Activated CD8-positive, alpha-beta memory T cell treated with anti-CD3 and anti-CD28 coated beads, Interleukin-2, amount 10 ng/mL, durations not matched to agents 7 days and 5 days (primary cell): ENCODE measurements around the gene LBR. TPM values are rescaled to one million over a fixed set of nuclear protein-coding genes. Genes with fewer than 3 reads are reported as not detected.
"Not testable (repeated sequence)": the region's sequence is repeated elsewhere in the genome, so short reads cannot be mapped to it uniquely, and the experiment has no call there.

Source experiments
- ATAC-seq: fragments of 150-1000 bp; cut with Tn5 transposase; one replicate; pipeline ENCODE4 v1.10.0; 2021; ENCODE audit warnings: moderate library complexity
- CTCF ChIA-PET: fragments of 350-600 bp; sonication (Branson Sonifier 250); formaldehyde crosslinking; loops from one replicate; lab custom pipeline; 2021; ENCODE audit warnings: antibody characterized with exemption; lab: Charles Lee
- DNase-seq: peaks from one replicate; pipeline ENCODE4 v3.0.0-alpha.2; 2020
- H3K27ac Mint-ChIP-seq: one replicate; pipeline ENCODE4 v1.8.0; 2021; ENCODE audit warnings: mild to moderate bottlenecking, mixed read lengths
- H3K27me3 Mint-ChIP-seq: one replicate; pipeline ENCODE4 v1.8.0; 2021; ENCODE audit warnings: mixed read lengths
- H3K36me3 Mint-ChIP-seq: one replicate; pipeline ENCODE4 v1.8.0; 2021; ENCODE audit warnings: mild to moderate bottlenecking, mixed read lengths
- H3K4me1 Mint-ChIP-seq: one replicate; pipeline ENCODE4 v1.8.0; 2021; ENCODE audit warnings: mixed read lengths
- H3K4me3 Mint-ChIP-seq: one replicate; pipeline ENCODE4 v1.8.0; 2021; ENCODE audit warnings: mild to moderate bottlenecking, moderate library complexity, mixed read lengths
- H3K9me3 Mint-ChIP-seq: one replicate; pipeline ENCODE4 v1.8.0; 2022; ENCODE audit warnings: low read depth, mixed read lengths
- total RNA-seq, 2 experiments: library from RNA; stranded (reverse); gene quantifications; one replicate each; pipeline ENCODE4 v1.2.3, GENCODE V29; 2021

Gene LBR
- total RNA-seq, 2 experiments from 2014 or later, result 213 to 226 TPM

DNA sequence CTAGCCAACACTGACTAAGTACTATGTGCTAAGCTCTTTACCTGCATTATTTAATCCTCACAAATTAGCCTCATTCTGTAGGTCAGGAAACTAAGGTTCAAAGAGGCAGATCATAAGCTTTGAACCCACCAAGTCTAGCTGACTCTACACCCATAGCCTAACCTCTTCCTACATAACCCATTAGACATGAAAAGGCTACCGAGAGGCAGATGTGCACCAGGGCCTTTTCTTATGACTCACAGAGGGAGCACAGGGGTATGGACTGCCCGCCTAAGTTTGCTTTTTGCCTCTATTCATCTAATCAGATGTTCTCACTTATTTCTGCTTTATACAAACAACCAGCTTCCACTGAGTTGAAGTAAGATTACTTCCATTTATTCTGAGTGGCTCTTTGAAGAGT, 31.5 kb downstream of the LBR start:
- CTCF ChIA-PET, result interaction anchor here (0.6 kb wide), 1 partner anchor 1078 kb away, joined by 4 read pairs; no protein-coding TSS in a partner anchor
- Mint-ChIP-seq H3K4me3 (no peak overlapping the region), H3K4me1 (no peaks in the 10 kb centered on the region), H3K27me3 (no peaks in the 10 kb centered on the region), H3K9me3 (no peaks in the 10 kb centered on the region), H3K36me3 (peaks cover 52% of the 10 kb centered on the region), H3K27ac (no peak overlapping the region)
- ATAC-seq, result no peak
- DNase-seq, result no peak

DNA sequence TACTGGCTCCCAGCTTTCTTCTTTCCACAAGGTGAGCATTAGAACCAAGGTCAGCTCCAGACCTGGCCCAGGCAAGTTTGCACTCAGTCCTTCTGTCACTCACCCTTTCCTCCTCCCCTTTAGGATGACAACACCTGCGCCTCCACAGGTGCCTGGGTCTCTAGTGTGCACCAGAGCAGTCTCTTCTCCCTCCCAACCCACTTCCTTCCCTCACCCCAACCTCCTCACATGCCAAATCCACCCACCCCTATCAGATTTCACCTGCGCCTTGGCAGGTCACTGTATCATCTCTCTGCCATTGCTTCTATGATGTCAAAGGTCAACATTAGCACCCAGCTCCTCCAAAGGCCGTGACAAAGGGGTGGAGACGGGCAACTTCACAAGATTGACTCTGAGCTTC, 38.0 kb downstream of the LBR start:
- Mint-ChIP-seq H3K36me3 (peaks cover 3% of the 10 kb centered on the region), H3K27me3 (no peaks in the 10 kb centered on the region), H3K9me3 (no peaks in the 10 kb centered on the region), H3K27ac (no peak overlapping the region), H3K4me1 (peaks cover 4% of the 10 kb centered on the region), H3K4me3 (no peak overlapping the region)
- CTCF ChIA-PET, result no interaction called here
- ATAC-seq (no peak), DNase-seq (no peak)

DNA sequence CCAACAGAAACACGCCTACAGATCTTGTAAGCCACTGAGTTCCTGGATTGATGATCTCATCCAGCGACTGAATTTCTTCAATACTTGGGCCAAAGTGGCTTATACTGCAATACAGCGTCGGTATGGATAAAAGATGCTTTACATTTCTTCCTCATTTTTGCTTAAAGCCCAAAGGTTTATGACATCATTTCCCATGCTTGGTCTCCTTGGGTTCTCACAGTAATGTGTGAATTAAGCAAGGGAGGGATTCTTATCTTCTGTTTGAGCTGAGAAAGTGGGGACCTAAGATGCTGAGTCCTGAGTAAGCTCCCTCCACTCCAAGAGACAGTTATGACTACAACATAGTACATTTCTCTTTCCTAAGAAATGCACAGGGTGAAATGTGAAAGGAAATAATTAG, 39.5 kb downstream of the LBR start:
- Mint-ChIP-seq H3K9me3 (no peaks in the 10 kb centered on the region), H3K27me3 (no peaks in the 10 kb centered on the region), H3K27ac (no peak overlapping the region), H3K4me3 (no peak overlapping the region), H3K4me1 (peaks cover 4% of the 10 kb centered on the region), H3K36me3 (peaks cover 4% of the 10 kb centered on the region)
- DNase-seq, result no peak
- no peak for ATAC-seq
- CTCF ChIA-PET, result no interaction called here

GRCh38 chr1:225386860-225387259, 41.0 kb downstream of the LBR start:
- H3K4me1 Mint-ChIP-seq, CTCF ChIA-PET, H3K27me3 Mint-ChIP-seq, H3K36me3 Mint-ChIP-seq, ATAC-seq, H3K4me3 Mint-ChIP-seq, H3K27ac Mint-ChIP-seq, H3K9me3 Mint-ChIP-seq, DNase-seq: not testable (repeated sequence)

DNA sequence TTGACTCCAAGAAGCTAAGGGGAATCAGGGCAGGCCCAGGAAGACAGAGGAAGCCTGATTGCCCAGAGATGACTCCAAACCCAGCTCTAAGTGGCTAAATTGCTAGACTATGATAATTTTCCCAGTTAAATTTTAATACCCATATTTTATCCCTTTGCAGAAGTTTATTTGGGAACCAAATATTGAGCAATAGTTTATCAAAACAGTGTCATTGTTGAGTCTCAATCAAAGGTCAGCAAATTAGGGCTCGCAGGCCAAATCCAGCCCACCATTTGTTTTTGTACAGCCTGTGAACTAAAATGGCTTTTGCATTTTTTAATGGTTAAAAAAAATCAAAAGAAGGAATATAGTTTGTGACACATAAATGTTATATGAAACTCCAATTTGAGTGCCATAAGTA, 47.1 kb downstream of the LBR start:
- peaks cover 4% of the 10 kb centered on the region for H3K36me3 Mint-ChIP-seq
- no peak for ATAC-seq
- DNase-seq, result no peak
- no peaks in the 10 kb centered on the region for H3K9me3 Mint-ChIP-seq
- H3K4me1 Mint-ChIP-seq, result peaks cover 4% of the 10 kb centered on the region
- no peaks in the 10 kb centered on the region for H3K27me3 Mint-ChIP-seq
- CTCF ChIA-PET, result interaction anchor here (1.5 kb wide), 1 partner anchor 49 kb away, joined by 3 read pairs; no protein-coding TSS in a partner anchor
- H3K27ac Mint-ChIP-seq, result no peak overlapping the region
- no peak overlapping the region for H3K4me3 Mint-ChIP-seq

DNA sequence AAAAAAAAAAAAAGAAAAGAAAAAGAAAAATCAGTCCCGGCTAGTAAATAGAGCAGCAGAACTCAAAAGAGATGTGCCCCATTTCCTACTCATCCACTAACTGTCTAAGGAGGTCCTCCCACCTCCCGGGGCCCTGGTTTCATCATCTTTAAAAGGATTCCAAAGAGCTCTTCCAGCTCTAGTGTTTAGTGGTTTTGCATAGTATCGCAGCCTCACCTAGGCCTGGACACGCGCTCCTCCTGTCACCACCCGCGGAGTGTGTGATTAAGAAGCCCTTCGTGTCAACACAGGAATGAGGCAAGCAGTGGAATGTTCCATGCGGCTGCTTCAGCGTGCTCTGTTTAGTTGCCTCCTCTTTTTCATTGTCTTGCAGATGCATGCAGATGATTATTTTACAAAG, 49.0 kb downstream of the LBR start:
- Mint-ChIP-seq H3K4me1 (peaks cover 4% of the 10 kb centered on the region), H3K27me3 (no peaks in the 10 kb centered on the region), H3K36me3 (peaks cover 2% of the 10 kb centered on the region), H3K27ac (no peak overlapping the region), H3K9me3 (no peaks in the 10 kb centered on the region), H3K4me3 (no peak overlapping the region)
- ATAC-seq (no peak), DNase-seq (no peak)
- CTCF ChIA-PET, result no interaction called here

DNA sequence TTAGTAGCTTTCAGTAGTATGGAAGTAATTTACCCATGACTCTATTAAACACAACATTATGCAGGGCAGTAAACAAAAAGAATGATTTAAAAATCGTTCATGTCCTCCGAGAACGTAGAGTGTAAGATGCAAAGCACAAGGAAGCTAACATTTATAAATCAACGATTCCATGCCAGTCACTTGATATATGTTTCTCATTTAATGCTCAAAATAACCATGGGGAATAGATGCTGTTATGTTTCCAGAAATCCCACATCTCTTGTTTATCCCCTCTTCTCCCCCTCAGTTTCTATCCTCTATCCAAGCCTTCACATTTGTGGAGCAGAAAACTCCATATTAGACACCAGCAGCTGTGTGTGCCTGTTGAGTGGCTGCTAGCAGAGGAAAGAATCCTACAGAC, 52.8 kb downstream of the LBR start:
- CTCF ChIA-PET, result no interaction called here
- H3K36me3 Mint-ChIP-seq, result no peaks in the 10 kb centered on the region
- ATAC-seq (no peak), DNase-seq (no peak)
- no peak overlapping the region for H3K4me3 Mint-ChIP-seq
- no peak overlapping the region for H3K27ac Mint-ChIP-seq
- H3K9me3 Mint-ChIP-seq, result no peaks in the 10 kb centered on the region
- H3K4me1 Mint-ChIP-seq, result peaks cover 2% of the 10 kb centered on the region
- no peaks in the 10 kb centered on the region for H3K27me3 Mint-ChIP-seq

- no peaks in the 10 kb centered on the region for H3K4me1 Mint-ChIP-seq
- CTCF ChIA-PET, result no interaction called here
- no peak for DNase-seq
- no peak overlapping the region for H3K27ac Mint-ChIP-seq
- no peaks in the 10 kb centered on the region for H3K9me3 Mint-ChIP-seq
- no peaks in the 10 kb centered on the region for H3K27me3 Mint-ChIP-seq
- no peaks in the 10 kb centered on the region for H3K36me3 Mint-ChIP-seq
- ATAC-seq, result no peak
- no peak overlapping the region for H3K4me3 Mint-ChIP-seq
These were observed 54.7 kb downstream of the LBR start for GRCh38 chr1:225373155-225373554.

DNA sequence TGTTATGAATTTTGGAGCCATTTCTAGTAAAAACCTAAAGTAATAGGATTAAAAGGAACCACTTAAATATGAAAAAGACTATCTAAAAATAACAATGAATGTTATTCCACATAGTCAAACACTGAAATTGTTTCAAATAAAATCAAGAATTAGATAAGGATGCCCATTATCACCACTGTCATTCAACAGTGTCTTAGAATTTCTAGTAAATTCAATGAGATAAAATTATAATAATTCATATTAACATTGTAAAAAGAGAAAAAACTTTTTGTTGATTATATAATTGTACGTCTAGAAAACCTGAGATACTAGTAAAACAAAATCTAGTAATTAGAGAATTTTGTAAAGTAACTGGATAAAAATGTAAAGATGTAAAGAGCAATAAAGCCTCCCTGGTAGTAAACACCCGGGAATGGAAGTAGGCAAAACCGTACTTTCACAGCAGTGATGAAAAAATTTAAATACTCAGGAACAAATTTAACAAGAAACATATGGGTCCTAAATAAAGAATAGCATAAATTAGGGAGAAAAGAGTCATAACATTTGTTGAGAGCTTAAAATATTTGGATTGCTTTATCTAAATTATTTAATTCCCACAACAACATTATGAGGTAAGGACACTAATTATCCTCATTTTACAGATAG, 56.4 kb downstream of the LBR start:
- ATAC-seq (no peak), DNase-seq (no peak)
- CTCF ChIA-PET, result no interaction called here
- Mint-ChIP-seq H3K27ac (no peak overlapping the region), H3K27me3 (peaks cover 13% of the 10 kb centered on the region), H3K4me1 (no peaks in the 10 kb centered on the region), H3K4me3 (no peak overlapping the region), H3K9me3 (no peaks in the 10 kb centered on the region), H3K36me3 (no peaks in the 10 kb centered on the region)

DNA sequence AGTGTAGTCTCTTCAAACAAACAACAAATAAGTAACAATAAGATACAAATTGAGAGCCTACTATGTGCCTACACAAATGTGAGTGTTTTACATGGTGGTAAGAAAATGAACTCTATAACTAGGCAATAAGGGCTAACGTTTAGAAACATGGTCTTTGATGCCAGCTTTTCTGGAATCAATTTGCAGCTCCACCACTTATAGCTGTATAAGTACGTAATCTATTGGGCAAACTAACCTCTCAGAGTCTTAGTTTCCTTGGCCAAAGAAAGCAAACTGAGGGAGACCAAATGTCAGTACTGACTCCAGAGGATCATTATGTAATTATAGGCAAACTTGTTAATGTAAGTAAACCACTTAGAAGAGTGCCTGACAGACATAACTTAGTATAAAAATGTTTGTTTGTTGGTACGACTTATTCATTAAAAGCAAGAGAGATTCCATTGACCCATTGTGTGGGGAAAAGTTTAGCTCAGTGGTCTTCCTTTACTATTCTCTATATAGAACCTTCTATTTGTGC, 59.7 kb downstream of the LBR start:
- H3K4me1 Mint-ChIP-seq, result no peaks in the 10 kb centered on the region
- H3K27ac Mint-ChIP-seq, result no peak overlapping the region
- no peak for DNase-seq
- H3K36me3 Mint-ChIP-seq, result no peaks in the 10 kb centered on the region
- no peak for ATAC-seq
- CTCF ChIA-PET, result no interaction called here
- H3K27me3 Mint-ChIP-seq, result peaks cover 17% of the 10 kb centered on the region
- no peaks in the 10 kb centered on the region for H3K9me3 Mint-ChIP-seq
- H3K4me3 Mint-ChIP-seq, result no peak overlapping the region

- peaks cover 2% of the 10 kb centered on the region for H3K4me1 Mint-ChIP-seq
- H3K27me3 Mint-ChIP-seq, result peaks cover 17% of the 10 kb centered on the region
- CTCF ChIA-PET, result no interaction called here
- no peaks in the 10 kb centered on the region for H3K9me3 Mint-ChIP-seq
- no peak overlapping the region for H3K27ac Mint-ChIP-seq
- H3K4me3 Mint-ChIP-seq, result no peak overlapping the region
- ATAC-seq (no peak), DNase-seq (no peak)
- no peaks in the 10 kb centered on the region for H3K36me3 Mint-ChIP-seq
These were observed 61.3 kb downstream of the LBR start for GRCh38 chr1:225366552-225366951.

DNA sequence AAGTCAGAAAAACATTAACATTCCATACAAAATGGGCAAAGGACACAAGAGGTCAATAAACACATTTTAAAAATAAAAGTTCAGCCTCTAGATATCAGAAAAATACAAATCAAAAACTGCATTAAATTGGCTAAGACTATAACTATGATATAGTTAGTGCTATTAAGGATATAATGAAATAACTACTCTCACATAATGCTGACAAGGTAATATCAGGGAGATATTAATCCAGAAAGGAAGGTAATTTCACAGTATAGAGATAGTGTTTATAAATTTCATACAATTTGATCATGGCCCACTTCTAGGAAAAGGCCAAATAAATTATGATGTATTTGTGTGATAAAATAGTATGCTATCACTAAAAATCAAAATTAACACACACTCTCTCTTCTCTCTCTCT, 61.8 kb downstream of the LBR start:
- CTCF ChIA-PET, result no interaction called here
- ATAC-seq, result no peak
- Mint-ChIP-seq H3K4me1 (peaks cover 2% of the 10 kb centered on the region), H3K27ac (no peak overlapping the region), H3K36me3 (no peaks in the 10 kb centered on the region), H3K27me3 (peaks cover 17% of the 10 kb centered on the region), H3K9me3 (no peaks in the 10 kb centered on the region), H3K4me3 (no peak overlapping the region)
- DNase-seq, result no peak

DNA sequence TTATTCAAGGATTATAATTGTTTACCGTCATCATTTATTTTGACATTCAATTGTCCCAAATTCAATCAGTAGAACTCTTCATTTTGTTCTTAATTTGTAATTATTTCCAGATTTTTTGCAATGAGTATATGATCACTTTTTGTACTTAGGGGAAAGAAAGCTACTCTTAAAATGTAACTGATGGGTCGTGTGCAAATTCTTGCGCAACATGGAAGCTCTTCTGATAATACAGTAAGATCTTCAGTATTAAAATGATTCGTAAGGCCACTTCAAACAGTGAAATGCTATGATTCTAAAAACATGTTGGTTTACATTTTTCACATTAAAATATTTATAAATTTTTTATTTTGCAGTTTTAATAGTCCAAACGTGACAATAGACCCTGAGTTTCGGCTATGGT, 63.4 kb downstream of the LBR start:
- CTCF ChIA-PET, result no interaction called here
- Mint-ChIP-seq H3K27me3 (peaks cover 19% of the 10 kb centered on the region), H3K4me1 (peaks cover 2% of the 10 kb centered on the region), H3K4me3 (no peak overlapping the region), H3K27ac (no peak overlapping the region), H3K36me3 (no peaks in the 10 kb centered on the region), H3K9me3 (no peaks in the 10 kb centered on the region)
- ATAC-seq (no peak), DNase-seq (no peak)

- CTCF ChIA-PET, result interaction anchor here (1.3 kb wide), 1 partner anchor 43 kb away, joined by 3 read pairs; no protein-coding TSS in a partner anchor
- H3K9me3 Mint-ChIP-seq, result no peaks in the 10 kb centered on the region
- no peak overlapping the region for H3K4me3 Mint-ChIP-seq
These were observed 65.0 kb downstream of the LBR start for GRCh38 chr1:225362805-225363204.

More at GRCh38 chr1:225362805-225363204, 65.0 kb downstream of the LBR start:
- ATAC-seq, result no peak
- DNase-seq, result no peak
- Mint-ChIP-seq H3K4me1 (peaks cover 2% of the 10 kb centered on the region), H3K27me3 (peaks cover 27% of the 10 kb centered on the region), H3K36me3 (no peaks in the 10 kb centered on the region), H3K27ac (no peak overlapping the region)
